BLaER1 treated with 17β-estradiol and CSF1 and Interleukin-3, amounts not matched to agents 10 nM and 100 nM (cell line): ENCODE measurements around the gene FOLR1.

Experiments used
- H3K27ac ChIP-seq, 11 experiments: shearing (Covaris generic); formaldehyde crosslinking; 2 replicates each; pipeline ENCODE4 v1.8.1; 2022
- H3K27me3 ChIP-seq, 11 experiments: shearing (Covaris generic); formaldehyde crosslinking; 2 replicates each; pipeline ENCODE4 v1.8.1; 2022
- H3K36me3 ChIP-seq, 11 experiments: shearing (Covaris generic); formaldehyde crosslinking; 2 replicates each; pipeline ENCODE4 v1.8.1; 2022
- H3K4me1 ChIP-seq, 10 experiments: shearing (Covaris generic); formaldehyde crosslinking; 2 replicates each; pipeline ENCODE4 v1.8.1; 2022
- H3K4me2 ChIP-seq, 11 experiments: shearing (Covaris generic); formaldehyde crosslinking; 2 replicates each; pipeline ENCODE4 v1.8.1; 2022
- H3K4me3 ChIP-seq, 10 experiments: shearing (Covaris generic); formaldehyde crosslinking; 2 replicates each; pipeline ENCODE4 v1.8.1; 2022
- H3K9ac ChIP-seq, 11 experiments: shearing (Covaris generic); formaldehyde crosslinking; 2 replicates each; pipeline ENCODE4 v1.8.1; 2022
- H3K9me3 ChIP-seq, 11 experiments: shearing (Covaris generic); formaldehyde crosslinking; replicated peaks in 1 of 11; 2 replicates each; pipeline ENCODE4 v1.8.1; 2022
- H4K20me1 ChIP-seq, 11 experiments: shearing (Covaris generic); formaldehyde crosslinking; 2 replicates each; pipeline ENCODE4 v1.8.1; 2022
- Cebpa-rat ChIP-seq, 11 experiments: shearing (Covaris generic); IDR thresholded peaks; 2 replicates each; pipeline ENCODE4 v1.8.1; 2022

Gene FOLR1

GRCh38 chr11:72225411-72225951 is 33.5 kb downstream of the FOLR1 start:
- peaks cover 37 to 46% (median 43%) of the 10 kb centered on the region in 11 experiments for H3K36me3 ChIP-seq
- H3K4me1 ChIP-seq = peaks cover 45 to 77% (median 53%) of the 10 kb centered on the region in 10 experiments
- H3K4me2 ChIP-seq = peak overlapping the region; percentile 74 to 99 (median 97)
- peak overlapping the region; percentile 84 to 94 (median 89) for H3K4me3 ChIP-seq
- no peaks in the 10 kb centered on the region for H3K27me3 ChIP-seq
- no peaks in the 10 kb centered on the region for H3K9me3 ChIP-seq
- H4K20me1 ChIP-seq = peaks cover 35 to 55% (median 51%) of the 10 kb centered on the region in 11 experiments
- no peak for TF ChIP-seq Cebpa-rat (IDR thresholded peaks at IDR 0.05)
- H3K9ac ChIP-seq = peak overlapping the region; percentile 93 to 97 (median 95)
- H3K27ac ChIP-seq = peak overlapping the region; percentile 83 to 95 (median 93); a peak in 21 of 22 replicates

- Histone ChIP-seq H3K4me3 (peak overlapping the region in 7 of 10 experiments; percentile 84 to 93 (median 88); a peak in 6 of 20 replicates), H3K4me1 (peaks cover 34 to 77% (median 45%) of the 10 kb centered on the region in 10 experiments), H3K9me3 (no peaks in the 10 kb centered on the region), H3K4me2 (peak overlapping the region; percentile 74 to 99 (median 97)), H3K9ac (peak overlapping the region; percentile 93 to 97 (median 95); a peak in 17 of 22 replicates), H3K27me3 (no peaks in the 10 kb centered on the region), H4K20me1 (peaks cover 45 to 67% (median 63%) of the 10 kb centered on the region in 11 experiments), H3K36me3 (peaks cover 49 to 58% (median 55%) of the 10 kb centered on the region in 11 experiments), H3K27ac (peak overlapping the region in 5 of 11 experiments; percentile 2 to 95 (median 93); a peak in 3 of 22 replicates)
- no peak for TF ChIP-seq Cebpa-rat (IDR thresholded peaks at IDR 0.05)
These were observed 34.8 kb downstream of the FOLR1 start for GRCh38 chr11:72226701-72227100.

- H3K27ac ChIP-seq = 0 out of 22 replicates have a peak overlapping the region, but pooled peaks of 1 of the 11 experiments have one; percentile 9
- no peak for TF ChIP-seq Cebpa-rat (IDR thresholded peaks at IDR 0.05)
- H3K27me3 ChIP-seq = no peaks in the 10 kb centered on the region
- H3K9me3 ChIP-seq = no peaks in the 10 kb centered on the region
- peaks cover 33 to 77% (median 42%) of the 10 kb centered on the region in 10 experiments for H3K4me1 ChIP-seq
- peaks cover 45 to 76% (median 68%) of the 10 kb centered on the region in 11 experiments for H4K20me1 ChIP-seq
- peaks cover 57 to 67% (median 63%) of the 10 kb centered on the region in 11 experiments for H3K36me3 ChIP-seq
- H3K4me2 ChIP-seq = peak overlapping the region in 10 of 11 experiments; percentile 13 to 99 (median 96); a peak in 11 of 22 replicates
- H3K4me3 ChIP-seq = no peak overlapping the region
- H3K9ac ChIP-seq = peak overlapping the region in 9 of 11 experiments; percentile 5 to 97 (median 93); a peak in 8 of 22 replicates
These were observed 35.6 kb downstream of the FOLR1 start for GRCh38 chr11:72227316-72228228.

GRCh38 chr11:72228229-72228843 is 36.4 kb downstream of the FOLR1 start:
- Histone ChIP-seq H4K20me1 (peaks cover 49 to 83% (median 75%) of the 10 kb centered on the region in 11 experiments), H3K4me1 (peaks cover 38 to 81% (median 46%) of the 10 kb centered on the region in 10 experiments), H3K4me2 (no peak overlapping the region; a peak in 2 of 22 replicates), H3K9me3 (no peaks in the 10 kb centered on the region), H3K9ac (peak overlapping the region in 3 of 11 experiments; percentile 8 to 42 (median 34); a peak in 1 of 22 replicates), H3K36me3 (peaks cover 65 to 75% (median 71%) of the 10 kb centered on the region in 11 experiments), H3K4me3 (no peak overlapping the region), H3K27me3 (no peaks in the 10 kb centered on the region), H3K27ac (0 out of 22 replicates have a peak overlapping the region, but pooled peaks of 1 of the 11 experiments have one; percentile 9)
- TF ChIP-seq Cebpa-rat (IDR thresholded peaks at IDR 0.05) = no peak

- Histone ChIP-seq H3K27ac (no peak overlapping the region), H3K4me3 (no peak overlapping the region), H4K20me1 (peaks cover 54 to 88% (median 80%) of the 10 kb centered on the region in 11 experiments), H3K9ac (peak overlapping the region in 2 of 11 experiments; percentile 34 to 42; a peak in 2 of 22 replicates), H3K36me3 (peaks cover 70 to 80% (median 76%) of the 10 kb centered on the region in 11 experiments), H3K9me3 (no peaks in the 10 kb centered on the region), H3K4me2 (no peak overlapping the region), H3K27me3 (no peaks in the 10 kb centered on the region), H3K4me1 (peaks cover 43 to 86% (median 51%) of the 10 kb centered on the region in 10 experiments)
- TF ChIP-seq Cebpa-rat (IDR thresholded peaks at IDR 0.05) = no peak
These were observed 36.9 kb downstream of the FOLR1 start for GRCh38 chr11:72228844-72229231.

- peaks cover 49 to 92% (median 57%) of the 10 kb centered on the region in 10 experiments for H3K4me1 ChIP-seq
- H4K20me1 ChIP-seq = peaks cover 60 to 94% (median 86%) of the 10 kb centered on the region in 11 experiments
- H3K4me2 ChIP-seq = no peak overlapping the region
- H3K9ac ChIP-seq = peak overlapping the region in 2 of 11 experiments; percentile 8 to 42; a peak in 1 of 22 replicates
- H3K9me3 ChIP-seq = no peaks in the 10 kb centered on the region
- peaks cover 76 to 86% (median 82%) of the 10 kb centered on the region in 11 experiments for H3K36me3 ChIP-seq
- no peak overlapping the region for H3K27ac ChIP-seq
- TF ChIP-seq Cebpa-rat (IDR thresholded peaks at IDR 0.05) = no peak
- H3K4me3 ChIP-seq = no peak overlapping the region
- H3K27me3 ChIP-seq = no peaks in the 10 kb centered on the region
These were observed 37.5 kb downstream of the FOLR1 start for GRCh38 chr11:72229336-72229924.

GRCh38 chr11:72229925-72230763 is 38.2 kb downstream of the FOLR1 start:
- no peak for TF ChIP-seq Cebpa-rat (IDR thresholded peaks at IDR 0.05)
- Histone ChIP-seq H3K4me2 (no peak overlapping the region), H3K9ac (0 out of 22 replicates have a peak overlapping the region, but pooled peaks of 1 of the 11 experiments have one; percentile 13), H3K9me3 (no peaks in the 10 kb centered on the region), H4K20me1 (peaks cover 67 to 100% (median 93%) of the 10 kb centered on the region in 11 experiments), H3K27ac (no peak overlapping the region), H3K4me3 (no peak overlapping the region), H3K4me1 (peaks cover 52 to 96% (median 65%) of the 10 kb centered on the region in 10 experiments), H3K36me3 (peaks cover 83 to 93% (median 89%) of the 10 kb centered on the region in 11 experiments), H3K27me3 (no peaks in the 10 kb centered on the region)
